Common myeloid progenitor, CD34-positive (primary cell): ENCODE measurements around the gene HDAC8.

Source experiments
- CTCF ChIA-PET: fragments of 350-600 bp; sonication (Branson Sonifier 250); formaldehyde crosslinking; loops from one replicate; lab custom pipeline; 2021; ENCODE audit warnings: antibody characterized with exemption; lab: Charles Lee
- POLR2A ChIA-PET: fragments of 350-600 bp; sonication (Branson Sonifier 250); formaldehyde crosslinking; loops from one replicate; lab custom pipeline; 2021; ENCODE audit warnings: antibody characterized with exemption; lab: Charles Lee
- DNase-seq, 3 donors: peaks; one replicate each; pipeline versions ENCODE4 v3.0.0 to v3.0.0-alpha.2; 2013
- H3K27ac ChIP-seq, 2 experiments: 1 replicate in 1 of 2; 2 replicates in 1 of 2; pipeline ENCODE4 v1.7.0; 2013; ENCODE audit warnings: inconsistent platforms in 2 of 2, low read length in 2 of 2, mild to moderate bottlenecking in 2 of 2, low read depth in 1 of 2, moderate library complexity in 1 of 2; ENCODE audit not compliant: severe bottlenecking in 2 of 2, insufficient read depth in 1 of 2, poor library complexity in 1 of 2
- H3K27me3 ChIP-seq, 5 experiments: replicated peaks in 2 of 5; 1 replicate in 3 of 5; 2 replicates in 2 of 5; pipeline versions ENCODE4 v1.6.1 to v1.7.0; 2013; ENCODE audit warnings: low read length in 4 of 5, mild to moderate bottlenecking in 2 of 5, moderate library complexity in 2 of 5, inconsistent platforms in 1 of 5; ENCODE audit not compliant: insufficient read depth in 5 of 5, control insufficient read depth in 4 of 5
- H3K36me3 ChIP-seq, 4 experiments: 1 replicate in 2 of 4; 2 replicates in 2 of 4; pipeline versions ENCODE4 v1.6.1 to v1.7.0; 2013; ENCODE audit warnings: low read length in 3 of 4, control low read depth in 1 of 4, mild to moderate bottlenecking in 1 of 4; ENCODE audit not compliant: control insufficient read depth in 4 of 4, insufficient read depth in 4 of 4
- H3K4me1 ChIP-seq, 4 experiments: 1 replicate in 3 of 4; 2 replicates in 1 of 4; pipeline versions ENCODE4 v1.6.1 to v1.7.1; 2013; ENCODE audit warnings: low read length in 3 of 4, mild to moderate bottlenecking in 3 of 4, control low read depth in 1 of 4, inconsistent platforms in 1 of 4, moderate library complexity in 1 of 4; ENCODE audit not compliant: control insufficient read depth in 4 of 4, insufficient read depth in 4 of 4; ENCODE audit errors: control extremely low read depth in 1 of 4
- H3K4me3 ChIP-seq, 7 experiments: 1 replicate in 4 of 7; 2 replicates in 3 of 7; pipeline versions ENCODE4 v1.5.1 to v1.7.0; 2013; ENCODE audit warnings: mild to moderate bottlenecking in 7 of 7, low read length in 6 of 7, moderate library complexity in 6 of 7, inconsistent platforms in 2 of 7, low read depth in 2 of 7, control low read depth in 1 of 7; ENCODE audit not compliant: insufficient read depth in 4 of 7, control insufficient read depth in 1 of 7; ENCODE audit errors: extremely low read depth in 1 of 7
- H3K9me3 ChIP-seq, 5 experiments: 1 replicate in 4 of 5; 2 replicates in 1 of 5; pipeline versions ENCODE4 v1.6.1 to v1.7.1; 2013; ENCODE audit warnings: low read length in 4 of 5, mild to moderate bottlenecking in 2 of 5, inconsistent platforms in 1 of 5, low read depth in 1 of 5, moderate library complexity in 1 of 5; ENCODE audit not compliant: control insufficient read depth in 4 of 5, insufficient read depth in 2 of 5; ENCODE audit errors: control extremely low read depth in 1 of 5
- WGBS: methylation state at CpG from one replicate; pipeline ENCODE4 v1.1.5; 2013; ENCODE audit not compliant: insufficient coverage; 5-methylcytosine and 5-hydroxymethylcytosine counted together

The HDAC8 gene

GRCh38 chrX:72396117-72396516 lies 176.5 kb downstream of the HDAC8 start:
- peaks cover 0 to 3% (median 0%) of the 10 kb centered on the region in 5 experiments for H3K27me3 ChIP-seq
- DNase-seq = no peak
- no peak overlapping the region for H3K4me3 ChIP-seq
- no peak overlapping the region for H3K27ac ChIP-seq
- 82% methylated on average over 1 of the region's 1 CpG for WGBS
- H3K36me3 ChIP-seq = no peaks in the 10 kb centered on the region
- H3K4me1 ChIP-seq = no peaks in the 10 kb centered on the region
- CTCF ChIA-PET = no interaction called here
- no peaks in the 10 kb centered on the region for H3K9me3 ChIP-seq
- POLR2A ChIA-PET = no interaction called here

GRCh38 chrX:72395237-72395636 lies 177.4 kb downstream of the HDAC8 start:
- Histone ChIP-seq H3K4me1 (no peaks in the 10 kb centered on the region), H3K9me3 (no peaks in the 10 kb centered on the region), H3K4me3 (no peak overlapping the region), H3K36me3 (peaks cover 0 to 2% (median 0%) of the 10 kb centered on the region in 4 experiments), H3K27me3 (peaks cover 0 to 3% (median 0%) of the 10 kb centered on the region in 5 experiments), H3K27ac (no peak overlapping the region)
- CTCF ChIA-PET = no interaction called here
- 40% methylated on average over 1 of the region's 1 CpG for WGBS
- POLR2A ChIA-PET = no interaction called here
- DNase-seq = no peak

GRCh38 chrX:72394518-72395170 lies 178.0 kb downstream of the HDAC8 start:
- H3K27me3 ChIP-seq = peaks cover 0 to 3% (median 0%) of the 10 kb centered on the region in 5 experiments
- H3K27ac ChIP-seq = no peak overlapping the region
- no peaks in the 10 kb centered on the region for H3K4me1 ChIP-seq
- H3K9me3 ChIP-seq = no peaks in the 10 kb centered on the region
- 65% methylated on average over 7 of the region's 8 CpGs for WGBS
- DNase-seq = no peak
- POLR2A ChIA-PET = no interaction called here
- CTCF ChIA-PET = no interaction called here
- peaks cover 0 to 2% (median 0%) of the 10 kb centered on the region in 4 experiments for H3K36me3 ChIP-seq
- no peak overlapping the region for H3K4me3 ChIP-seq

- CTCF ChIA-PET = no interaction called here
- DNase-seq = no peak
- Histone ChIP-seq H3K9me3 (no peaks in the 10 kb centered on the region), H3K27me3 (peaks cover 0 to 7% (median 0%) of the 10 kb centered on the region in 5 experiments), H3K4me1 (no peaks in the 10 kb centered on the region), H3K4me3 (no peak overlapping the region), H3K36me3 (peaks cover 0 to 2% (median 0%) of the 10 kb centered on the region in 4 experiments), H3K27ac (no peak overlapping the region)
- POLR2A ChIA-PET = no interaction called here
- 73% methylated on average over 8 of the region's 8 CpGs for WGBS
Measured at GRCh38 chrX:72393836-72394517, 178.7 kb downstream of the HDAC8 start.

GRCh38 chrX:72392816-72393800 lies 179.5 kb downstream of the HDAC8 start:
- ChIA-PET CTCF (no interaction called here), POLR2A (no interaction called here)
- WGBS = 70% methylated on average over 2 of the region's 11 CpGs

GRCh38 chrX:72392042-72392441 lies 180.6 kb downstream of the HDAC8 start:
- no peak for DNase-seq
- no peaks in the 10 kb centered on the region for H3K9me3 ChIP-seq
- H3K4me1 ChIP-seq = no peaks in the 10 kb centered on the region
- H3K36me3 ChIP-seq = peaks cover 0 to 2% (median 0%) of the 10 kb centered on the region in 4 experiments
- no peak overlapping the region for H3K4me3 ChIP-seq
- H3K27ac ChIP-seq = no peak overlapping the region
- H3K27me3 ChIP-seq = peaks cover 0 to 13% (median 0%) of the 10 kb centered on the region in 5 experiments
- POLR2A ChIA-PET = no interaction called here
- CTCF ChIA-PET = no interaction called here

More at GRCh38 chrX:72392816-72393800, 179.5 kb downstream of the HDAC8 start:
- no peak for DNase-seq
- peaks cover 0 to 2% (median 0%) of the 10 kb centered on the region in 4 experiments for H3K36me3 ChIP-seq
- H3K27ac ChIP-seq = no peak overlapping the region
- H3K27me3 ChIP-seq = peaks cover 0 to 7% (median 0%) of the 10 kb centered on the region in 5 experiments
- no peak overlapping the region for H3K4me3 ChIP-seq
- H3K4me1 ChIP-seq = no peaks in the 10 kb centered on the region
- no peaks in the 10 kb centered on the region for H3K9me3 ChIP-seq
